ENCODE results near the gene PATZ1.

DNA sequence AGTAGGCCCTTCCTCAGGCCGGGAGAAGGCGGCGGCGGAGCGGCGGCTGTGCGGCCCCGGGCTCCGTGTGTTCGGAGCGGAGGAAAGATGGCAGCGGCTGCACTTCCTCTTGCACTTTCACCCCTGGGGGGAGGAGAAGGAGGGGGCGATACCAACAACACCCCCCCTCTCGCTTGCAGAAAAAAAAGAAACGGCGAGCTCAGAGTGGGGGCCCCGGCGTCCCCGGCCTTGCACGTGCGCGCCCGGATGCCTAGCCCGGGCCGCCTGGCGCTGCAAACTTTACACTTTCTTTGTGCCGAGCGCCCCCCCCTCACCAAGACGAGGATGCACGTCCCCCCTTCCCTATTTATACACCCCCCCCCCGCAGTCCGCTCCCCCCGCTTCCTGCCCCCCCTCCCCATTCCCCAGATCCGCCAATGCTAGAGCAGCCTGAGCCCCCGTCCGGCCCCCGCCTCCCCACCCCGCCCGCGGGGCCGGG lies at the start of gene PATZ1:
- no peak for TF ChIP-seq POLR2A (IDR thresholded peaks at IDR 0.05; ENCODE audit: low read length)
- no peak for TF ChIP-seq GATA1 (IDR thresholded peaks at IDR 0.05; ENCODE audit: low read depth, low read length)

All from erythroblast (primary cell).